GM21367 (cell line): Measurements from ENCODE around the gene MIA.
"Not testable (repeated sequence)": the region's sequence is repeated elsewhere in the genome, so short reads cannot be mapped to it uniquely, and the experiment has no call there.

Experiments
- ATAC-seq: cut with Tn5 transposase; IDR thresholded peaks from one replicate; pipeline ENCODE4 v1.9.1; 2021; ENCODE audit not compliant: unreplicated experiment

MIA gene

DNA sequence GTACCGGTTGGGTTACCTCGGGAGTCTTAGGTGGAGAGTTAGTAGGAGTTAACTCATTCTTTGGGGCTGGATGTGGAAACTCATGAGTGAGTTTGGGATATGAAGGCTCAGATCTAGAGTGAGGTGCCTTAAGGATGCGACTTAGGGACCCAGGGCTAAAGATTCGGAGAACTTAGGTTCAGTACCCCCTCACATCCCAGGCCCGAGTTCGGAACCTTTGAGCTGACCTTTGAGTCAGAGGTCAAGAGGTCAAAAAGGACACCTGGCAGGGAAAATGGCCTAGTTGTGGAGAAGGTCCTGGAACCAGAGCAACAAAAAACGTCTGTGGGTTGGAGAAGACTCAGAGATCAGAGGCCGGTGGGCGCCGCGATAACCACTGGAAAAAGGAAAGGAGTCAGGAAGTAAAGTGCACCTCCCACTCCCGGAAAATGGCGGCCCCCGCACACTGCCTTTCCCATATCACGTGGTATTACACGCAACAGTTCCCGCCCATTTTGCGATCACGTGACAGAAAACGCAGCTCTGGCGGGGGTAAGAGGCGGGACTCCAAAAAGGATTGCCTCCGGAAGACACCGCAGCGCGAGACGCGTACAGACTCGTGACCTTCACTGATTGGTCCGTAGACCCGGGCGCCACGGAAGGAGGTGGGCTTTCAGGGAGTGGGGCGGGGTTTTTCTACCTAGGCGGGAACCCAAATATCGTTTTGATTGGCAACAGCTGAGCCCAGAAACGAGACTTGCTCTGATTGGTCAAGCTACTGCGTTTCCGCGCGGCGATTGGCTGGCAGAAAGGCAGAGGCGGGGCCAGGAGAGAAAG, 25.1 kb upstream of the MIA start, which contains the start of gene ACTMAP:
Gene ACTMAP, minus strand, starts transcription at position 420 of the 816 bp plus-strand sequence. CDS start 674 bp downstream, outside the sequence.
- ATAC-seq, result peak; percentile 76

DNA sequence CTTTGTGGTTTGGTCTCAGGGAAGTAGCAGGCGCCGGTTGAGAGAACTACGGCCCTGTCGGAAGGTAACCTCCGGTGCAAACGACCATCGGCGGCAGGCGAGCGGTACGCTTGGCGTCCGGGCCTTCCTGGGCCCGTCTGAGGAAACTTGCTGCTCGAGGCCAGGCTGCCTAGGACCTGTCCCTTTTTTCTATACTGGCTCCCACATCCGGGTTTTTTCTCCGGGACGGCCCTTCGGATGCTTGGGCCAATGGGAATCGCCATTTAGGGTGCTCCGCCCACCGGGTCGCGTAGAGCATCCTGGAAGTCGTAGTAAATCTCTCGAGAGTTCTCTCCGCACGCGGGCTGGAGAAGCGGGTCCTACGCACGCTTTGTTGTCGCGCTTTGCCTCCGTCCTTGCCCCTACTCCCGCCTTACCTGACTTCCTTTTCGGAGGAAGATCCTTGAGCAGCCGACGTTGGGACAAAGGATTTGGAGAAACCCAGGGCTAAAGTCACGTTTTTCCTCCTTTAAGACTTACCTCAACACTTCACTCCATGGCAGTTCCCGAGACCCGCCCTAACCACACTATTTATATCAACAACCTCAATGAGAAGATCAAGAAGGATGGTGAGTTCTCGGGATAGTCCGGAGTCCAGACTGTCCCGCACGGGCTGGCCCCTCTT, 24.3 kb upstream of the MIA start, which contains the start of gene SNRPA:
Gene SNRPA, plus strand, starts transcription at position 330 of the 664 bp plus-strand sequence. Its CDS starts 206 bp downstream, at position 536.
- peak; percentile 48 for ATAC-seq

GRCh38 chr19:40752257-40752781, 23.0 kb upstream of the MIA start:
- ATAC-seq, result no peak

- ATAC-seq, result no peak
These were observed 20.6 kb upstream of the MIA start for GRCh38 chr19:40754611-40755247.

DNA sequence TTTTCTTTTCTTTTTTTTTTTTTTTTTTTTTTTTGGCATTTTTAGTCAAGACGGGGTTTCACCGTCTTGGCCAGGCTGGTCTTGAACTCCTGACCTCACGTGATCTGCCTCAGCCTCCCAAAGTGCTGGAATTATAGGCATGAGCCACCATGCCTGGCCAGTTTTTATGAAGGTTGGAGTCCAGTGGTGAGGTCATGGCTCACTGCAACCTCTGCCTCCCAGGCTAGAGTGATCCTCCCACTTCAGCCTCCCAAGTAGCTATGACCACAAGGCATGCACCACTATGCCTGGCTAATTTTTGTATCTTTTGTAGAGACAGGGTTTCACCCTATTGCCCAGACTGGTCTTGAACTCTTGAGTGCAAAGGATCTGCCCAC, 20.1 kb upstream of the MIA start:
- no peak for ATAC-seq

DNA sequence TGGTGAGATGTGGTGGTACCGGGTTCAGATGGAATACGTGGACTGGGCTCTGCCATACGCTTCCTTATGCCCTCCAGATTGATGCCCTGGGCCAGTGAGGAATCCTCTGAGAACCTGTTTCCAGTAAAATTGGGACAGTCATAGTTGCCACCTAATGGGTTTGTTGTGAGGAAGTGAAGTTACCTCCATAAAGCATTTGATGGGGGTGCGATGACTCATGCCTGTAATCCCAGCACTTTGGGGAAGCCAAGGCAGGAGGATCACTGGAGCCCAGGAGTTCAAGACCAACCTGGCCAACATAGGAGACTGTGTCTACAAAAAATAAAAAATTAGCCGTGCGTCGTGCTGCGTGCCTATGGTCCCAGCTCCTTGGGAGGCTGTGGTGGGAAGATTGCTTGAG, 19.5 kb upstream of the MIA start:
- ATAC-seq, result no peak

DNA sequence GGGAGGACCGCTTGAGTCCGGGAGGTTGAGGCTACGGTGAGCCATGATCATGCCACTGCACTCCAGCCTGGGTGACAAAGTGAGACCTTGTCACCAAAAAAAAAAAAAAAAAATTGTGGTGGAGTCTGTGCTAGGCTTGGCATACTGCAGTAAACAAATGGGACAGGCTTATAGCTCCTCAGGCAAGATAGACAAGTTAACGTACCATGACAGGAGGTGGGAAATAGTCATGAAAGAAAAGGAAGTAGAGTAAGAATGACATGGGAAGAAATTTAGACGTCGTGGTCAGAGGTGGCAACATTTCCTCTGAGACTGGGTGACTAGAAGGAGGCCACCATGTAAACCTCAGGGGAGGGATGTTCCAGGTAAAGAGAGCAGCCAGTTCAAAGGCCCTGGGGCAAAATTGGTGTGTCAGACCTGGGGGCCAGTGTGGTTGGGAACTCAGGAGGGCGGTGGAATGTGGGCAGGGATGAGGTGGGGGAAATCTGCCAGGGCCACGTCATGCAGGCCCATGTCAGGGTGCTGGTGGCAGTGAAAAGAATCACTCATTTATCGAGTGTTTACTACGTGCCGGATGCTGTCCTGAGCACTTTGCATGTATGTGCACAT, 18.7 kb upstream of the MIA start:
- no peak for ATAC-seq

DNA sequence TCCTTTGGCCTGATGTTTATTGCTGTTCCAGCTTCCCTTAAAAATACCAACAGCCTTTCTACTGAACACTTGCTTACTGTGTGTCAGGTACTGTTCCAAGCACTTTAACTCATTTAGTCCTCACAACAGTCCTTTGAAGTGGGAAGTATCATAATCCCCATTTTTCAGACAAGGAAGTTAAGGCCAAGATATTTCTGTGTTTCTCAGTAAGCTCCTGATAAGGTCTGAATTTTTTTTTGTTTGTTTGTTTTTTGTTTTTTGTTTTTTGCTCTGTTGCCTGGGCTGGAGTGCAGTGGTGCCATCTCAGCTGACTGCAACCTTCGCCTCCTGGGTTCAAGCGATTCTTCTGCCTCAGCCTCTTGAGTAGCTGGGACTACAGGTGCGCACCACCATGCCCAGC, 16.8 kb upstream of the MIA start:
- no peak for ATAC-seq

DNA sequence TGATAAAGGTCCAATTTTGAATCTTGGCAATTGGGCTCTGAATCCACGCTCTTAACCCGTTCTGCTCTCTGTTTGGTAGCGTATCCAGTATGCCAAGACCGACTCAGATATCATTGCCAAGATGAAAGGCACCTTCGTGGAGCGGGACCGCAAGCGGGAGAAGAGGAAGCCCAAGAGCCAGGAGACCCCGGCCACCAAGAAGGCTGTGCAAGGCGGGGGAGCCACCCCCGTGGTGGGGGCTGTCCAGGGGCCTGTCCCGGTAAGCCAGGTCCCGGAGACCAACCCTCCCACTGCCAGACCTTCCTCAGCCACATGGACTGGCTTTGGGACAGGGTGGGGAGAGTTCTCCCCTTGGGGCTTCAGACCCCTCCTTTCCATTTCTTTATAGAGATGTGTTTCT, 16.0 kb upstream of the MIA start:
- no peak for ATAC-seq

DNA sequence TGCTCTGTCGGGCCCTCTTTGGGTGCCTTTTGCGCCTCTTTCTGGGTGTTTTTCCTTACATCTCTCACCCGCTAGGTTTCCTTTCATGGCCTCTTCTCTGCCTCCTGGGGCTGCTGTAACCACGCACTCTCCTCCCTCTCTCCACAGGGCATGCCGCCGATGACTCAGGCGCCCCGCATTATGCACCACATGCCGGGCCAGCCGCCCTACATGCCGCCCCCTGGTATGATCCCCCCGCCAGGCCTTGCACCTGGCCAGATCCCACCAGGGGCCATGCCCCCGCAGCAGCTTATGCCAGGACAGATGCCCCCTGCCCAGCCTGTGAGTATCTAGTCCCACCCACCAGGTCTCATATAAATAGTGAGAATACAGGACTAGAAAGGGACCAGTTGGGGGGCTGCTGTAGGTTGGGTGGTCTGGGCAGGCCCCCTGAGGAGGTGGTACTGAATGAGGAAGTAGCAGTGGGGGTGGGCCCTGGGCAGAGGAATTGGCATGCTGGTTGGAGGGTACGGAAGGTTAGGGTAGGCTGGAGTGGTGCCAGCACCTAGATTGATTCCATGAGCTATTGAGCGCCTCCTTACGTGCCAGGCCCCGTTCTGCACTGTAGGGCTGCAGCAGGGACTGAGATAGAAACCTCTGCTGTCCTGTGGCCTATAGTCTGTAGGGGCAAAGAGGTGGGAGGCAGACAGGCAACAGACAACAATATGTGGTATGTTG, 12.4 kb upstream of the MIA start:
- ATAC-seq, result no peak

GRCh38 chr19:40763526-40763925, 11.8 kb upstream of the MIA start:
- no peak for ATAC-seq

- ATAC-seq, result no peak
These were observed 11.4 kb upstream of the MIA start for GRCh38 chr19:40763963-40764362.

DNA sequence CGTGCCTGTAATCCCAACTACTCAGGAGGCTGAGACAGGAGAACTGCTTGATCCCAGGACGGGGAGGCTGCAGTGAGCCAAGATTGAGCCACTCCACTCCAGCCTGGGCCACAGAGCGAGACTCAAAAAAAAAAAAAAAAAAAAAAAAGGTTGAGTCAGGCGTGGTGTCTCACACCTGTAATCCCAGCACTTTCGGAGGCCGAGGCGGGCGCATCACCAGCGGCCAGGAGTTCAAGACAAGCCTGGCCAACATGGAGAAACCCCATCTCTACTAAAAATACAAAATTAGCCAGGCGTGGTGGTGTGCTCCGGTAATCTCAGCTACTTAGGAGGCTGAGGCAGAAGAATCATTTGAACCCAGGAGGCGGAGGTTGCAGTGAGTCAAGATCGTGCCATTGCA, 8.9 kb upstream of the MIA start:
- ATAC-seq, result not testable (repeated sequence)

DNA sequence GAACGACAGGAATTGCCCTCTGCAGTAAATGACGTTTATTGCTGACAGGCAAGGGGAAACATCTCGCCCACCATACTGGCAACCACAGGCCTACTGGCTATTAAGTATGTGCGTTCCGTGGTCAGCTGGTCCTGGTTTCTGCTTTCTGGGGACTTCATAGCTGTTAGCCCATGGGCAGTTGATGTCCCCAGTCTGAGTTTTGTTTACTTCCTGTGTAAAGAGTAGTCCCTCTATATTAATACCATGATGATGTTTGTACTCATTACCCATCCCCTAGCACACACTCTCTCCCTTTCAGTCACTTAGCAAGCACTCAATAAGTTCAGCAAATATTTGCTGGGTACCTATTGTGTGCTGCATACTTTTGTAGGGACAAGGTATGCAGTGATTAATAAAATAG, 6.5 kb upstream of the MIA start:
- no peak for ATAC-seq

DNA sequence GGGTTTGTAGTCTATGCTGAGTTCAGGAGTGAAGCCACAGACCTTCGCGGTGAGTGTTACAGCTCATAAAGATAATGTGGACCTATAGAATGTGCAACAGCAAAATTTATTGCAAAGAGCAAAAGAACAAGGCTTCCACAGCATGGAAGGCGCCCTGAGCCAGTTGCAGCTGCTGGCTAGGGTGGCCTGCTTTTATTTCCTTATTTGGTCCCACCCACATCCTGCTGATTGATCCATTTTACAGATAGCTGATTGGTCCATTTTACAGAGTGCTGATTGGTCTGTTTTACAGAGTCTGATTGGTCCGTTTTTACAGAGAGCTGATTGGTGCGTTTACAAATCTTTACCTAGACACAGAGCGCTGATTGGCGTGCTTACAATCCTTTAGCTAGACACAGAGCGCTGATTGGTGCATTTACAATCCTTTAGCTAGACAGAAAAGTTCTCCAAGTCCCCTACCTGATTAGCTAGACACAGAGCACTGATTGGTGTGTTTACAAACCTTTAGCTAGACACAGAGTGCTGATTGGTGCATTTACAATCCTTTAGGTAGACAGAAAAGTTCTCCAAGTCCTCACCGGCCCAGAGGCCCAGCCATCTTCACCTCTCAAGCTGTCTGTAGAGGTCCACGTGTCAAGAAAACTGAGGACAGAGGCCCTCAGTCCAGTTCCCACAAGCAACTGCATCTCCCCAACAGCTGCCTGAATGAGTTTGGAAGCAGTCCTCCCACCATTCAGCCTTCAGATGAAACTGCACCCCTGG, 4.0 kb upstream of the MIA start:
- ATAC-seq, result not testable (repeated sequence)

DNA sequence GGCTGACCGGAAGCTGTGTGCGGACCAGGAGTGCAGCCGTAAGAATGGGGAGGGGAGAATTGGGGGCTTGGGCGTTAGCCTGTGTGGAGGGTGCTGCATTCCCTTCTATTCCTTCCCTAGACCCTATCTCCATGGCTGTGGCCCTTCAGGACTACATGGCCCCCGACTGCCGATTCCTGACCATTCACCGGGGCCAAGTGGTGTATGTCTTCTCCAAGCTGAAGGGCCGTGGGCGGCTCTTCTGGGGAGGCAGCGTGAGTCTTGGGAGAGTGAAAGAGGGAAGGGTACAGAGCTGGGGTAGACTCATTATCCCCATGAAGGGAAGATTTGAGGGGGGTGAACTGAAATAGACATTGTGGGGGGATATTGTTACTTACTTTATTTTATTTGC, 306 bp downstream of the MIA start:
- no peak for ATAC-seq

GRCh38 chr19:40776364-40776763, 1.0 kb downstream of the MIA start:
- ATAC-seq, result no peak

GRCh38 chr19:40776932-40777644, 1.8 kb downstream of the MIA start:
- ATAC-seq, result peak; percentile 52

- ATAC-seq, result no peak
These were observed 2.3 kb downstream of the MIA start for GRCh38 chr19:40777645-40777936.
